SK-N-SH (cell line): ENCODE data around the gene LHFPL6. TPM values are rescaled to one million over a fixed set of nuclear protein-coding genes. Genes with fewer than 3 reads are reported as not detected.

Experiments used
- CTCF ChIA-PET: fragments of 300-600, 350-600 bp; formaldehyde crosslinking; extraction: SDS; loops from one replicate; lab custom pipeline; 2021; lab: Yijun Ruan, JAX
- POLR2A ChIA-PET: fragments of 350-600 bp; sonication (Branson Sonifier 250); formaldehyde crosslinking; extraction: SDS; loops from one replicate; lab custom pipeline; 2020; ENCODE audit warnings: antibody characterized with exemption, inconsistent platforms; lab: Yijun Ruan, JAX
- DNase-seq: peaks from one replicate; pipeline ENCODE4 v3.0.0; 2012
- H2AFZ ChIP-seq: fragments of 200-600 bp; sonication (generic); 2 replicates; pipeline ENCODE4 v1.8.1; 2016; ENCODE audit warnings: antibody characterized with exemption, mild to moderate bottlenecking, low read depth
- H3F3A ChIP-seq: fragments of 200-600 bp; sonication (generic); replicated peaks from 2 replicates; pipeline ENCODE3; 2016; ENCODE audit warnings: antibody characterized with exemption, mild to moderate bottlenecking; ENCODE audit not compliant: insufficient read depth
- H3K27ac ChIP-seq, 2 experiments: fragments of 200-500 bp in 1 of 2; fragments of 200-600 bp in 1 of 2; sonication (Bioruptor generic) in 1 of 2; sonication (generic), shearing (Covaris generic) in 1 of 2; 2 replicates each; pipeline versions ENCODE4 v1.5.1 to v1.6.1; 2014 to 2016; ENCODE audit warnings: low read depth in 2 of 2, inconsistent platforms in 1 of 2, low read length in 1 of 2, mild to moderate bottlenecking in 1 of 2, mixed read lengths in 1 of 2
- H3K27me3 ChIP-seq: fragments of 200-600 bp; sonication (generic), shearing (Covaris generic); 2 replicates; pipeline ENCODE4 v1.6.1; 2016; ENCODE audit warnings: mixed run types; ENCODE audit not compliant: insufficient read depth
- H3K36me3 ChIP-seq, 2 experiments: fragments of 200-500 bp in 1 of 2; fragments of 200-600 bp in 1 of 2; sonication (Bioruptor generic) in 1 of 2; sonication (generic) in 1 of 2; replicated peaks in 1 of 2; 2 replicates each; pipeline versions ENCODE3 to v1.5.1; 2014 to 2016; ENCODE audit warnings: low read length in 1 of 2, mild to moderate bottlenecking in 1 of 2; ENCODE audit not compliant: insufficient read depth in 2 of 2, control insufficient read depth in 1 of 2
- H3K4me1 ChIP-seq, 2 experiments: fragments of 200-500 bp in 1 of 2; fragments of 200-600 bp in 1 of 2; sonication (Bioruptor generic) in 1 of 2; sonication (generic), shearing (Covaris generic) in 1 of 2; 2 replicates each; pipeline versions ENCODE4 v1.5.1 to v1.6.1; 2014 to 2016; ENCODE audit warnings: low read depth in 1 of 2, low read length in 1 of 2, mixed run types in 1 of 2; ENCODE audit not compliant: insufficient read depth in 2 of 2, control insufficient read depth in 1 of 2
- H3K4me2 ChIP-seq: fragments of 200-600 bp; sonication (generic), shearing (Covaris generic); 2 replicates; pipeline ENCODE4 v1.6.1; 2017; ENCODE audit warnings: mixed run types
- H3K4me3 ChIP-seq, 2 experiments: fragments of 200-500 bp in 1 of 2; fragments of 200-600 bp in 1 of 2; sonication (Bioruptor generic) in 1 of 2; sonication (generic), shearing (Covaris generic) in 1 of 2; 2 replicates each; pipeline versions ENCODE4 v1.5.1 to v1.8.1; 2014 to 2016; ENCODE audit warnings: low read depth in 2 of 2, inconsistent platforms in 1 of 2, low read length in 1 of 2, mild to moderate bottlenecking in 1 of 2, mixed read lengths in 1 of 2, moderate library complexity in 1 of 2
- H3K79me2 ChIP-seq: fragments of 200-600 bp; sonication (generic); 2 replicates; pipeline ENCODE4 v1.8.1; 2017; ENCODE audit warnings: mild to moderate bottlenecking; ENCODE audit not compliant: insufficient read depth
- H3K9ac ChIP-seq: fragments of 200-600 bp; sonication (generic); 2 replicates; pipeline ENCODE4 v1.6.1; 2017; ENCODE audit warnings: mixed run types
- H3K9me2 ChIP-seq: fragments of 200-600 bp; sonication (generic); 2 replicates; pipeline ENCODE4 v1.6.1; 2017; ENCODE audit warnings: mixed run types
- H3K9me3 ChIP-seq: fragments of 200-600 bp; sonication (generic); 2 replicates; pipeline ENCODE4 v1.6.1; 2017; ENCODE audit warnings: mixed run types, mild to moderate bottlenecking, moderate library complexity
- H4K20me1 ChIP-seq: fragments of 200-600 bp; sonication (generic); 2 replicates; pipeline ENCODE4 v1.6.1; 2017; ENCODE audit warnings: mild to moderate bottlenecking, mixed run types; ENCODE audit not compliant: insufficient read depth
- CHD2 ChIP-seq: fragments of 150-350 bp; IDR thresholded peaks from 2 replicates; pipeline ENCODE4 v1.6.1; 2018; ENCODE audit warnings: low read length; ENCODE audit not compliant: partially characterized antibody
- ELF1 ChIP-seq: IDR thresholded peaks from 2 replicates; pipeline ENCODE4 v1.4.0; 2012
- FOSL2 ChIP-seq: IDR thresholded peaks from 2 replicates; pipeline ENCODE4 v1.4.0; 2012; ENCODE audit warnings: low read depth, mild to moderate bottlenecking, moderate library complexity, borderline replicate concordance
- FOXJ3 ChIP-seq: sonication (generic); formaldehyde crosslinking; IDR thresholded peaks from 2 replicates; pipeline ENCODE4 v1.5.1; 2020; ENCODE audit warnings: mild to moderate bottlenecking, missing genetic modification reagents
- GATA2 ChIP-seq: sonication (generic); formaldehyde crosslinking; IDR thresholded peaks from 2 replicates; pipeline ENCODE4 v1.5.0; 2020; ENCODE audit warnings: mild to moderate bottlenecking, missing genetic modification reagents
- MXI1 ChIP-seq: IDR thresholded peaks from 2 replicates; pipeline ENCODE4 v1.6.1; 2012; ENCODE audit warnings: mild to moderate bottlenecking, low read depth, low read length, improper control_type of control experiment
- NFIC ChIP-seq: IDR thresholded peaks from 2 replicates; pipeline ENCODE4 v1.4.0; 2012; ENCODE audit warnings: borderline replicate concordance
- NRF1 ChIP-seq: IDR thresholded peaks from 2 replicates; pipeline ENCODE4 v1.6.1; 2012; ENCODE audit warnings: low read depth, mild to moderate bottlenecking, low read length
- RCOR1 ChIP-seq: fragments of 150-350 bp; IDR thresholded peaks from 2 replicates; pipeline ENCODE4 v1.6.1; 2017; ENCODE audit warnings: antibody characterized with exemption, low read length
- RFX5 ChIP-seq: IDR thresholded peaks from 2 replicates; pipeline ENCODE4 v1.6.1; 2012; ENCODE audit warnings: mild to moderate bottlenecking, improper control_type of control experiment, low read length
- TAF1 ChIP-seq: IDR thresholded peaks from 2 replicates; pipeline ENCODE4 v1.6.1; 2012; ENCODE audit warnings: low read depth, mild to moderate bottlenecking, low read length, moderate library complexity, borderline replicate concordance
- TCF12 ChIP-seq: IDR thresholded peaks from 2 replicates; pipeline ENCODE4 v1.4.0; 2012
- TEAD4 ChIP-seq: IDR thresholded peaks from 2 replicates; pipeline ENCODE4 v1.4.0; 2012; ENCODE audit warnings: mild to moderate bottlenecking, borderline replicate concordance; ENCODE audit not compliant: insufficient read depth
- WGBS: methylation state at CpG from one replicate; pipeline ENCODE4 v1.1.6; 2017; ENCODE audit warnings: low lambda C conversion rate; 5-methylcytosine and 5-hydroxymethylcytosine counted together
- polyA plus RNA-seq, 3 experiments: library from polyadenylated mRNA; depleted of rRNA; stranded (reverse); fragments of >200 nt; gene quantifications; 2 replicates each; pipeline ENCODE4 v1.2.3, GENCODE V29; 2012
- TF ChIP-seq, protein P1 (sequence below): IDR thresholded peaks from 2 replicates; pipeline ENCODE4 v1.4.0; 2012; ENCODE audit warnings: low read depth, borderline replicate concordance
- TF ChIP-seq, protein P2 (sequence below): IDR thresholded peaks from 2 replicates; pipeline ENCODE4 v1.4.0; 2012; ENCODE audit warnings: low read depth, borderline replicate concordance
- TF ChIP-seq, protein P3 (sequence below): IDR thresholded peaks from 2 replicates; pipeline ENCODE4 v1.4.0; 2012; ENCODE audit warnings: low read depth
- TF ChIP-seq, protein P4 (sequence below): fragments of 150-350 bp; IDR thresholded peaks from 2 replicates; pipeline ENCODE4 v1.6.1; 2016; ENCODE audit warnings: mild to moderate bottlenecking, low read depth, low read length

The LHFPL6 gene
- polyA plus RNA-seq, 1 of the 3 experiments (the other 2 are of a cell fraction), result 22.2 TPM

DNA sequence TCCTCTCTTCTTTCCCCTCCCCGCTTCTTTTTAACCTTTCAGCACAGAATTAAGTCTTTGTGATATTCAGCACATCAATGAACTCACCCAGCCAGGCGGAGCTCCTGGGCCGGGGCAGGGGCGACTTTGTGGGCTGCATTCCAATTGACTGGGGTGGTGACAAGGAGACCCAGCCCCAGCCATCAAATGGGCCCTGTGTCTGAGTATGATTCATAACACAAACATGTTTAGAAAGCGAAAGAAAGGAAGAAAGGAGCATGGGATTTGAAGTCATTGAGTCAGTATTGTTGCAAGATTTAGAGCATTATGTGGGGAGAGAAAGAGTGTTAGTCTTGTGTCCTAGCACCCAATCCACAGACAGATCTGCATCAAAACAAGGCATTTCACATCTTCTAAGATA, 185.3 kb downstream of the LHFPL6 start:
- Histone ChIP-seq H3K27ac (no peak overlapping the region), H3K4me2 (peak overlapping the region; percentile 31; the same call in 1 of the 2 replicates), H3K4me3 (no peak overlapping the region), H3K9ac (no peak overlapping the region), H3K4me1 (peaks cover 0 to 3% of the 10 kb centered on the region in 2 experiments; a peak in 2 of 4 replicates), H3K79me2 (no peaks in the 10 kb centered on the region), H2AFZ (no peak overlapping the region), H3F3A (no peaks in the 10 kb centered on the region), H3K27me3 (no peaks in the 10 kb centered on the region), H3K9me3 (no peaks in the 10 kb centered on the region), H4K20me1 (no peaks in the 10 kb centered on the region), H3K9me2 (no peaks in the 10 kb centered on the region), H3K36me3 (no peaks in the 10 kb centered on the region)
- ChIA-PET CTCF (interaction anchor here (1.3 to 4.2 kb wide), 5 partner anchors 17 to 201 kb away, joined by 4 to 48 read pairs (median 5); no protein-coding TSS in a partner anchor), POLR2A (no interaction called here)
- no peak for DNase-seq
- 69% methylated on average over 5 of the region's 5 CpGs for WGBS
- TF ChIP-seq NFIC, result no peak
- TF ChIP-seq, protein P1, sequence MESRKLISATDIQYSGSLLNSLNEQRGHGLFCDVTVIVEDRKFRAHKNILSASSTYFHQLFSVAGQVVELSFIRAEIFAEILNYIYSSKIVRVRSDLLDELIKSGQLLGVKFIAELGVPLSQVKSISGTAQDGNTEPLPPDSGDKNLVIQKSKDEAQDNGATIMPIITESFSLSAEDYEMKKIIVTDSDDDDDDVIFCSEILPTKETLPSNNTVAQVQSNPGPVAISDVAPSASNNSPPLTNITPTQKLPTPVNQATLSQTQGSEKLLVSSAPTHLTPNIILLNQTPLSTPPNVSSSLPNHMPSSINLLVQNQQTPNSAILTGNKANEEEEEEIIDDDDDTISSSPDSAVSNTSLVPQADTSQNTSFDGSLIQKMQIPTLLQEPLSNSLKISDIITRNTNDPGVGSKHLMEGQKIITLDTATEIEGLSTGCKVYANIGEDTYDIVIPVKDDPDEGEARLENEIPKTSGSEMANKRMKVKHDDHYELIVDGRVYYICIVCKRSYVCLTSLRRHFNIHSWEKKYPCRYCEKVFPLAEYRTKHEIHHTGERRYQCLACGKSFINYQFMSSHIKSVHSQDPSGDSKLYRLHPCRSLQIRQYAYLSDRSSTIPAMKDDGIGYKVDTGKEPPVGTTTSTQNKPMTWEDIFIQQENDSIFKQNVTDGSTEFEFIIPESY, result no peak
- TF ChIP-seq, protein P2, sequence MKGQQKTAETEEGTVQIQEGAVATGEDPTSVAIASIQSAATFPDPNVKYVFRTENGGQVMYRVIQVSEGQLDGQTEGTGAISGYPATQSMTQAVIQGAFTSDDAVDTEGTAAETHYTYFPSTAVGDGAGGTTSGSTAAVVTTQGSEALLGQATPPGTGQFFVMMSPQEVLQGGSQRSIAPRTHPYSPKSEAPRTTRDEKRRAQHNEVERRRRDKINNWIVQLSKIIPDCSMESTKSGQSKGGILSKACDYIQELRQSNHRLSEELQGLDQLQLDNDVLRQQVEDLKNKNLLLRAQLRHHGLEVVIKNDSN, result no peak
- TF ChIP-seq, protein P3, sequence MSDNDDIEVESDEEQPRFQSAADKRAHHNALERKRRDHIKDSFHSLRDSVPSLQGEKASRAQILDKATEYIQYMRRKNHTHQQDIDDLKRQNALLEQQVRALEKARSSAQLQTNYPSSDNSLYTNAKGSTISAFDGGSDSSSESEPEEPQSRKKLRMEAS, result no peak
- TF ChIP-seq GATA2 (CRISPR knock-in tag), result no peak
- TF ChIP-seq MXI1, result no peak
- no peak for TF ChIP-seq NRF1
- no peak for TF ChIP-seq RCOR1
- no peak for TF ChIP-seq FOXJ3 (CRISPR knock-in tag)
- no peak for TF ChIP-seq ELF1
- TF ChIP-seq, protein P4, sequence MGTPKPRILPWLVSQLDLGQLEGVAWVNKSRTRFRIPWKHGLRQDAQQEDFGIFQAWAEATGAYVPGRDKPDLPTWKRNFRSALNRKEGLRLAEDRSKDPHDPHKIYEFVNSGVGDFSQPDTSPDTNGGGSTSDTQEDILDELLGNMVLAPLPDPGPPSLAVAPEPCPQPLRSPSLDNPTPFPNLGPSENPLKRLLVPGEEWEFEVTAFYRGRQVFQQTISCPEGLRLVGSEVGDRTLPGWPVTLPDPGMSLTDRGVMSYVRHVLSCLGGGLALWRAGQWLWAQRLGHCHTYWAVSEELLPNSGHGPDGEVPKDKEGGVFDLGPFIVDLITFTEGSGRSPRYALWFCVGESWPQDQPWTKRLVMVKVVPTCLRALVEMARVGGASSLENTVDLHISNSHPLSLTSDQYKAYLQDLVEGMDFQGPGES, result no peak
- TF ChIP-seq TAF1, result no peak
- TF ChIP-seq RFX5, result no peak
- TF ChIP-seq TEAD4, result no peak
- no peak for TF ChIP-seq TCF12
- no peak for TF ChIP-seq CHD2
- no peak for TF ChIP-seq FOSL2
